GM21528 (cell line): ENCODE measurements around the gene TPI1.

ENCODE experiments used
- ATAC-seq: cut with Tn5 transposase; IDR thresholded peaks from one replicate; pipeline ENCODE4 v1.9.1; 2021; ENCODE audit warnings: mild to moderate bottlenecking, moderate library complexity; ENCODE audit not compliant: unreplicated experiment, low FRiP score

TPI1 gene

DNA sequence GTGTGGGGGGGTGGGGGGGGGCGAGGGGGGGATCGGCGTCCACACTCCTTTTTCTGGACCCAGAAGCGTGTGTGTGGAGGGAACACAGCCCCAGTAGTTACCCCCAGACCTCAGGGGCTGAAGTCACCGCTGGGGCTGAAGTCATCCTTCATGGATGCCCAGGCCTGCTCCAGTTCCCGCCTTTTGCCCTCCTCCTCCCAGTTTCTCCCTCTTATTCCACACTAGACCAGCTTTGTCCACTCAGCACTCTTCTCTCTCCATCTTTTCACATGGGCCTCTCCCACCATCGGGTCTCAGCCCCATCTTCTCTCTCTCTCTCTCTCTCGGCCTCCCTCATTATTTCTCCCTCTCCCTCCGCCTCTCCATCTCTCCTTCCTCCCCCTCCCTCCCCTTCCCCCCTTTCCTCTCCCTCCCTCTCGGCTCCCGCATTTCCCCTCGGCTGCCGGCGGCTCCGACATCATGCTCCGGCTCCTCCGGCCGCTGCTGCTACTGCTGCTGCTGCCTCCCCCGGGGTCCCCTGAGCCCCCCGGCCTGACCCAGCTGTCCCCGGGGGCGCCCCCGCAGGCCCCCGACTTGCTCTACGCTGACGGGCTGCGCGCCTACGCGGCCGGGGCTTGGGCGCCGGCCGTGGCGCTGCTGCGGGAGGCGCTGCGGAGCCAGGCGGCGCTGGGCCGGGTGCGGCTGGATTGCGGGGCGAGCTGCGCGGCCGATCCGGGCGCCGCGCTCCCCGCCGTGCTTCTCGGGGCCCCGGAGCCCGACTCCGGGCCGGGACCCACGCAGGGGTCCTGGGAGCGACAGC is 39.1 kb upstream of the TPI1 start, which contains the start of gene P3H3:
TSS of gene P3H3 (plus strand) at position 426 of the 799 bp plus-strand sequence. CDS start at position 460, 34 bp downstream.
- no peak for ATAC-seq

DNA sequence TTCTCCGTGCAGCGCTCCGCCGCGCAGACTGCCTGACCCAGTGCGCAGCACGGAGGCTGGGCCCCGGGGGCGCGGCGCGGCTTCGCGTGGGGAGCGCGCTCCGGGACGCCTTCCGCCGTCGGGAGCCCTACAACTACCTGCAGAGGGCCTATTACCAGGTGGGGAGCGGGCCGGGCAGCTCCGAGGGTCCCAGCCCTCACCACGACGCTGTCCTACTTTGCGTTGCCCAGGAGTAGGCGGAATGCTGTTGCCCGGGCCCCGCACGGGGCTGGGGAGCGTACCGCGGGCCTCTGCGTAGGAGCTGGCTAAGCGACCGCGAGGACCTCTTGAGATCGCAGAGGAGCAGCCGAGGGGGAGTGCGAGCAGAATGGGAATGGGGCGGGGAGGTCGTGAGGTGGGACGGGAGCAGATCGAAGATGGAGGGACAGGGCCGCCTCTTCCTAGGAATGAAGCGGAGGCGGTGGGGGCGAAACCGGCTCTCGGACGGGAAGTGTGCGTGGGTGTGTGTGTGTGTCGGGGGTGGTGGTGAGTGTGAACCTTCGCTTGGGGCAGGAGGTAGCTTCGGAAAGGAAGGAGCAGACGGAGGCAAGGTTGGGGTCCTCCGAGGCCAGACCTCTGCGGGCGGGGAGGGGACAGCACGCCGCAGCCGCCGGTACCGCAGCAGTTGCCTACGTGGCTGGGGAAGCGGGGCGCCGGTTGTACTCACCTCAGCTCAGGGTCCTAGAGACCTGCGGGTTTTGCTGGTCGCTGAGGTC is 38.4 kb upstream of the TPI1 start:
- no peak for ATAC-seq

DNA sequence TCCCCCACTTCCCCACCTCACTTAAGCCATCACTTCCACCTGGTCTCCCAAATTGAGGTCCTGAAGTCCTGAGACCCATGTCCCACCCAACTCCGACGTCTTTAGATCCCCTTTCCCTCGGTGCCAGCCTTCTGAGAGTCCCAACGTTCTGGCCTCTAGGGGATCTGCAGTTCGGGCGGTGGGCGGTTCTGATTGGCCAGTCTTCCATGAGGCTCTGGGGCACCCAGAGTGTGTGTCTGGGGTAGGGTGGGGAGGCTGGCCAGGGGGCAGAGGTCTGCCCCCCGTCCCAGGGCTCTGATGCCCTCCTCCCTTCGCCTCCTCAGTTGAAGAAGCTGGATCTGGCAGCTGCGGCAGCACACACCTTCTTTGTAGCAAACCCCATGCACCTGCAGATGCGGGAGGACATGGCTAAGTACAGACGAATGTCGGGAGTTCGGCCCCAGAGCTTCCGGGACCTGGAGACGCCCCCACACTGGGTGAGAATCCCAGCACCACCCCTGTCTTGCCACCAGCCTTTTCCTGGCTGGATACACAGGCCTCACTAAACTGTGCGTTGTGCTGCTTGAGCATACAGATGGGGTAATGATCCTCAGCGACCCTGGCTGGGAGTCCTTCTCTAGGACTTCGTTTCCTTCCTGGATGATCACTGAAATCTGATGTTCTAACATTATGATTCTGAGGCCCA is 37.7 kb upstream of the TPI1 start:
- ATAC-seq = no peak

DNA sequence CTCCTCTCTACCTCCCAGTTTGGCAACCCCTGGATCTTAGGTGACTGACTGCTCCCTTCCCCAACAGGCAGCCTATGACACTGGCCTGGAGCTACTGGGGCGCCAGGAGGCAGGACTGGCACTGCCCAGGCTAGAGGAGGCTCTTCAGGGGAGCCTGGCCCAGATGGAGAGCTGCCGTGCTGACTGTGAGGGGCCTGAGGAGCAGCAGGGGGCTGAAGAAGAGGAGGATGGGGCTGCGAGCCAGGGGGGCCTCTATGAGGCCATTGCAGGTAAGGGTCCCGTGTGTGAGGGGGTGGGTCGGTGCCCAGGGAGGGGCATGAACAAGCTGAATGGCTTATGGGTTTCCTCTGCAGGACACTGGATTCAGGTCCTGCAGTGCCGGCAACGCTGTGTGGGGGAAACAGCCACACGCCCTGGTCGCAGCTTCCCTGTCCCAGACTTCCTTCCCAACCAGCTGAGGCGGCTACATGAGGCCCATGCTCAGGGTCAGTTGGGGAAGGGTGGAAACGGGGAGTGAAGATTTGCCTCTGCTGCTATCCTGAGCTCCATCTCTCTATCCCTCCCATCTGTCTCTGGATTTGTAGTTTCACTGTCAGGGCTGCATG is 36.9 kb upstream of the TPI1 start:
- ATAC-seq = no peak

DNA sequence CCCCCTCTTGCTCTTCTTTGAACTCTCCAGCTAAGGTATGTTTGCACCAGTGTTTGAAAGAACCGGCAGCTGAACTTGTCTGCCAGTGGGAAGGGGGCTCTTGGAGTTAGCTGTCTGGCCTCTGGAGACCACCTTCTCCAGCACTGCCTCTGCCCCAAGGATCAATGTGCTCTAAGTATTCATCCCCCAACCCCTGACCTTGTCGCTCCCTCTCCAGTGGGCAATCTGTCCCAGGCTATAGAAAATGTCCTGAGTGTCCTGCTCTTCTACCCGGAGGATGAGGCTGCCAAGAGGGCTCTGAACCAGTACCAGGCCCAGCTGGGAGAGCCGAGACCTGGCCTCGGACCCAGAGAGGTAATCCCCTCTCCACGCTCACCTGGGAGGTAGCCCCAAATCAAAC is 36.3 kb upstream of the TPI1 start:
- no peak for ATAC-seq

DNA sequence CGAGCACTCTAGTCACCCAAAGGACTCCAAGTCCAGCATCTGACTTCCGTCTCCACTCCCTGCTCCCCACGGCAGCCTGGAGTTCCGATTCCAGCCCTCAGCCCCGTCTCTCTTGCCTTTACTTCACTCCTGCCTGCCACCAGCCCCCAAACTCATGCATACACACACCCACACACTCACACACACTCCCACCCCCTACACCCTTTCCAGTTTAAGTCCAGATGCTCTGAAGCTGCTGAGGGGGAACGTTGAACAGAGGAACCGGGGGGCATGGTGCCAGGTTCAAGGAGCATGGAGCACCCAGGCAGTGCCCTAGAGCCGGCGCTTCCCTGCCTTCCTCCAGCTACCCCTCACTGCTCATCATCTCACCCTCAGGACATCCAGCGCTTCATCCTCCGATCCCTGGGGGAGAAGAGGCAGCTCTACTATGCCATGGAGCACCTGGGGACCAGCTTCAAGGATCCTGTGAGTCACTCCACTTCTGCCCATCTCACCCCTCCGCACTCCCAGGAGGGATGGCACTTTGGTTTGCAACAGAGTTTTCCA is 35.8 kb upstream of the TPI1 start:
- ATAC-seq = no peak

DNA sequence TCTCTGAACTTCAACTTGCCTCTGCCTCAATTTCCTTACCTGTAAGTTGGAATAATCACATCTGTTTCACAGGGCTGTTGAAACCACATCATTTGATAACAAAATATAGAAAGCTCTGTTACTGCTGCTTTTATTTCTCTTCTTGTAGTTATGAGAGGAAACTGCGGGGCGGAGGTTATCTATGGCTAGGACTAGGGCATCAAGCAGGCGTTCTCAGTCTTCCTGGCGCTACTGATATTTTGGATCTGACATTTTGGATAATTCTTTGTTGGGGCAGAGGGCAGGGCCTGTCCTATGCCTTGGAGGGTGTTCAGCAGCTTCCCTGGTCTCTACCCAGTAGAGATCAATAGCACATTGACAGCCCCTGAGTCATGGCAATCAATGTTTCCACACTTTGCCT is 35.2 kb upstream of the TPI1 start:
- no peak for ATAC-seq

DNA sequence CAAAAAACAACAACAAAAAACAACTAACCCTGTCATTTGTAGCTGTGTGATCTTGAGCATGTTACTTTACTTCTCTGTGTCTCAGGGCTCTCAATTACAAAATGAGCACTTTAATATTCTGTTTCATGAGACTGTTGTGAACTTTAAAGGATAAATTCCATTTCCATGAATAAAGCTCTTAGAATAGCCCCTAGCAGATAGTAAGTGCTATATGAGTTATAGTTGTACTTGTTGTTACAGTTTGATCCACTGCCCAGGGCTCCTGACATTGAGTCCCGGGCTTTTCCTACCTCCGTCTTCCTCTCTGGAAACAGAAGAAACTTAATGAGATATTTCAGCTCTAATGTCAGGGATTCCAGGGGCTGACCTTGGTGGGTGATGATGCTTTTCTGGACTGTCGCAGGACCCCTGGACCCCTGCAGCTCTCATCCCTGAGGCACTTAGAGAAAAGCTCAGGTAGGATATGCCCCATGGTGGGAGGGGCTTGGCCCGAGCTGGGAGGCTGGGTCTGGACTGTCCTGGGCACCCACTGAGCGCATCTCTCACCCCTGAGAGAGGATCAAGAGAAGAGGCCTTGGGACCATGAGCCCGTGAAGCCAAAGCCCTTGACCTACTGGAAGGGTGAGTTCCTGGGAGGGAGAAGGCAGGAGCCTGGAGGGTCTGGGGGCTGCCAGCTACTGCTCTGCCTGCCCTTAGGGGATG is 34.0 kb upstream of the TPI1 start:
- no peak for ATAC-seq

DNA sequence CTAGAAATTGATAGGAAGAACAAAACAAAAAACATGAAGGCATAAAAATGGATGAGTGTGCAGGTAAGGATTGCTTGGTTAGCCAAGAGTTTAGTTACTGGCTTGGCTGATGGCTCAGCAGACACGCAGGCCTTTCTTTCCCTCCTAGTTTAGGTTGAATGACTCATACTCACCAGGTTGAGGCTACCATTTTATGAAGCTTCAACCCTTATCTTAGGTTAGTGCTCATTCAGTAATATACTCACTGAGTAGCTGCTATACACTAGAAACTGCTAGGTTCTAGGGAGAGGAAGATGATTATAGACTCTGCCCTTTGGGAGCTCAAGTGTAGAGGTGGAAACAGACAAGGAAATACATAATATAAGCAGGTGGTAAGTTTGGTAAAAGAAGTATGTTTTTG is 33.1 kb upstream of the TPI1 start:
- ATAC-seq = no peak

DNA sequence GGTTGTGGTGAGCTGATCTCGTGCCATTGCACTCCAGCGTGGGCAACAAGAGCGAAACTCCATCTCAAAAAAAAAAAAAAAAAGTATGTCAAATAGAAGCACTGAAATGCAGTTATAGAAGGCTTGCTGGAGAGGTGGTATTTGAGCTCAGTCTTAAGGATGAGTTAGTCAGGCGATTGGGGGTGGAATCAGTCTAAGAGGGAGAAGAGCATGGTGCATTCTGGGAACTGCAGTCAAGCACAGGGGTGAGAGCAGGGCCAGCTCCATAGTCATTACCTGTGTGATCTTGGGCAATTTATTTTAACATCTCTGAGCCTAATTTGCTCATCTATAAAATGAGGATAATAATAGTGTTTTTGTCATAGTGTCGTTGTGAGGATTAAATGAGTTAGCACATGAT is 32.5 kb upstream of the TPI1 start:
- ATAC-seq = no peak

DNA sequence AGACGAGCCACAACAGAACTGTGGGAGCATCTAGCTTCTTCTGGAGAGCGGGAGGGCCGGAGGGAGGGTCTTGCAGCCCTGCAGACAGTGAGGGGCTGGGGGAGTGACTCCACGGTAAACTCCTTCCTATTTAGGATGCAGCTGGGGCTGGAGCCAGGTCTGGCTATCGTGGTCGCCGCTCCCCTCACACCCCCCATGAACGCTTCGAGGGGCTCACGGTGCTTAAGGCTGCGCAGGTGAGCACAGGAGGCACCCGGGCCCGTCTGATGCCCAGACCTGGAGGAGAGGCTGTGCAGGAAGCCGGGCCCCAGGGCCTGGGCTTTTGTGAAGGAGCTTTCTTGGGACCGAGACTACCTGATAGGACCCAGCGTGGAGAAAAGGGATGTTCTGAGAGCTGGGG is 30.5 kb upstream of the TPI1 start:
- no peak for ATAC-seq

DNA sequence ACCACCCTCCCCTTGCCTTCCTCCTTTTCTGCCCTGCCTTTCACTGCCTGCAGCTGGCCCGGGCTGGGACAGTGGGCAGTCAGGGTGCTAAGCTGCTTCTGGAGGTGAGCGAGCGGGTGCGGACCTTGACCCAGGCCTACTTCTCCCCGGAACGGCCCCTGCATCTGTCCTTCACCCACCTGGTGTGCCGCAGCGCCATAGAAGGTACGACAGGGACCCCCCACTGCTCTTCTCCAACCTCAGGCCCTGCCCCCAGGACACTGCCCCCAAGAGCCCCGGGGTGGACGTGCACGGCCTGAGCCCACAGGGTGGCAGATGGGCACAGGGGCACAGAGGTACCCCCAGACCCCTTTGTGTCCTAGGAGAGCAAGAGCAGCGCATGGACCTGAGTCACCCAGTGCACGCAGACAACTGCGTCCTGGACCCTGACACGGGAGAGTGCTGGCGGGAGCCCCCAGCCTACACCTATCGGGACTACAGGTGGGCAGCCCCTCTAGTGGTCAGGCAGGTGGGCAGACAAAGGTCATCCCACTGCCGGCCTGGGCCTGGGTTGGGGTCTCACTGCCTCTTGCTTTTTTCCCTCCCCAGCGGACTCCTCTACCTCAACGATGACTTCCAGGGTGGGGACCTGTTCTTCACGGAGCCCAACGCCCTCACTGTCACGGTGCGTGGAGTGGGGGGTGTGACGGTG is 29.8 kb upstream of the TPI1 start:
- no peak for ATAC-seq

DNA sequence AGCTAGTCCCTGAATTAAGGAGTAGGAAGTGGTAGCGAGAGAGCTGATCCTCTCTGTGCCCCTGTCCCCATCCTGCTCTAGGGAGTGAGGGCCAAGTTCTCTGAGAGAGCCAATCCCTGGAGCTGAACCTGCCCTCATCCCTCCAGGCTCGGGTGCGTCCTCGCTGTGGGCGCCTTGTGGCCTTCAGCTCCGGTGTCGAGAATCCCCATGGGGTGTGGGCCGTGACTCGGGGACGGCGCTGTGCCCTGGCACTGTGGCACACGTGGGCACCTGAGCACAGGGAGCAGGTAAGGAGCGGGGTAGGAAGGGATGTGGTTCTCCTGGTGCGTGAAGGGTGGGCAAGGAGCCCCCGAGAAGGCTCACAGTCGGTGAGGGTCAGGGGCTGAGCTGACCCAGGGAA is 28.5 kb upstream of the TPI1 start:
- no peak for ATAC-seq

DNA sequence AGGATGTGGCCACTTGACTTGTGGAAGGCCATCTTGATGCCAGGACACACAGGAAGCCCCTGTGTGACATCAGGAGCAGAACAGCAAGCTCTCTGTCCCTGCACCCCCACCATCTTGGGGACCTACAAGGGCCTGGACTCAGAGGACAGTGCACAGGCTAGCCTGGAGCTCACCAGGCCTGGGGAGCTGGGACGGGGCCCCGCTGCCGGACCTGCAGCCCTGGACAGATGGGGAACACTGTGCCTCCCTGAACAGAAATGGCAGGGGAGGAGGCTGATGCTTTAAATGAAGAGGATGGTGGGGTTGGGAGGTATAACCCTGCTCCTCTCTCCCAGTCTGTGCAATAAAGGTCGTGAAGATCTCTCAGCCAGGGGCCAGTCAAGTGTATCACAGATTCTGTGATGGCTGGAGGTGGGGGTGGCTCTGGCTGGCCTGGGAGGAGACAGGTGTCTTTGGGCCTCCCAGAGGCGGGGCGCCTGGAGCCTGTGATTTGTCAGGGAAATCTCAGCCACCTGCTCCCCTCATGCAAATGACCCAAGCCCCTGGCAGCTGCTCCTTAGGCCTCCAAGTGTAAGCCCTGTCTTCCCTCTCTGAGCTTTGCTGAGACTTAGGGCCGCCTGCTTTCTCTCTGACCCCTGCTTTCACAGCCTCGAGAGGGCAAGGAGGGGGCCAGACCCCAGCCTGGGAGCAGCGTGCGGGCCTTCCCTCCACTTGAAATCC is 27.7 kb upstream of the TPI1 start:
- ATAC-seq = no peak

DNA sequence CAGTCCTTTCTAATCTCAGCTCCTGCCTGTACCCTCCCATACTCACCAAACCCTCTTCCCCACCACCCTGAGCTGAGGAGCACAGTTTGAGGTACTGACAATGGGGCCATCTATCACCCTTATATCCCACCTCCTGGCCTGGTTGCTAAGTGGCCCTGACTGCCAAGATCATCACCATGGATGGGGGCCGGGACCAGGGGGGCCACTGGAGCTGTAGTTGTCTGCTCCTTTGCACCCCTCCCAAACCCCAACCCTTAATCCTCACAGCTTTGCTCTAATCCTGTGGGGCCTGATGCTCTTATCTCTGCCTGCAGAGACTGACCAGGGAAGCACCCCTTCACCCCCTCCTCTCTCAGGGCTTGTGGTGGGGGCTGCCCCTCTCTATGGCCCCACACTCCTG is 27.0 kb upstream of the TPI1 start:
- ATAC-seq = no peak

DNA sequence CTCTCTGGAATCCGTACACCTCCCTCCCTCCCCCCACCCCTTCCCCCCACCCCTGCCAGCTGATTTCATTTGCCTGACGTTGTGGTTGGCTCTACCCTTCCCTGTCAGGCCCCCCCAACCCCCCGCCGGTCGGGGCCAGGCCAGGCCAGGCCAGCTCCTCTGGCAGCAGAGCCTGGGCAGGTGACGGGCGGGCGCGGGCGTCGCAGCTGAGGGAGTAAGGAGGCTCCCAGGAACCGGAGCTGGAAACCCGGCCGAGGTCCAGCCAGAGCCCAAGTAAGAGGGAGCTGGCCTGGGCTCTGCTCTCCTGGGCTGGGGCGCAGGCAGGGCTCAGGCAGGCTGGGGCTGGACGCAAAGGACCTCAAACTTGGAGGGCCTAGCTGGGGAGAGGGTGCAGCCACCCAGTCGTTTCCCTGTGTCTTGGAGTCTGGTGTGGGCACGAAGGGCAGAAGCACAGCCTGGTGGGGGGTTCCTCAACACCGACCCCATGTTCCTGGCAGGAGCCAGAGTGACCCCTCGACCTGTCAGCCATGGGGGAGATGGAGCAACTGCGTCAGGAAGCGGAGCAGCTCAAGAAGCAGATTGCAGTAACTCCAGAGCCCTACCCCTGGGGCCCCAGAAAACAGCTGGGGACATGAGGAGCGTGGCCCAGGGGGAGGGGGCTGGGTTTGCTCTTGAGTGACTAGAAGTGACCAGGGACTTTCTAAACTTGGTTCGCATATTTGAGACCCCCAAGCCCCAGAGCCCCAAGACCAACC is 26.4 kb upstream of the TPI1 start, which contains the start of gene GNB3:
TSS of gene GNB3 (plus strand) at position 165 of the 755 bp plus-strand sequence. CDS start at position 528, 363 bp downstream.
- ATAC-seq = no peak

DNA sequence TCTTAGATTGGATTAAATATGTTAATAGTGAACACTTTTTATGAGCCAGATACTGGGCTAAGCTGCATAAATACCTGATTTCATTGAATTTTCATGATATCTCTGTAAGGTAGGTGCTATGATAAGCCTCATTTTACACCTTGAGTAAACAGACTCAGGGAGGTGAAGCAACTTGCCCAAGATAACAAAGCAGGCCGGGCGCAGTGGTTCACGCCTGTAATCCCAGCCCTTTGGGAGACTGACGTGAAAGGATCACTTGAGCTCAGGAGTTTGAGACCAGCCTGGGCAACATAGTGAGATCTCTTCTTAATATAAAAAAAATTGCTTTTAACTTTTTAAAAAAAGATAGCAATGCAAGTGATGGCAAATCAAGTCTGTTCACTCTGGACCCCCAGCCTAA is 25.3 kb upstream of the TPI1 start:
- no peak for ATAC-seq
